GM18867 (cell line): ENCODE data around the gene CD109.
"Not testable (repeated sequence)": the region's sequence is repeated elsewhere in the genome, so short reads cannot be mapped to it uniquely, and the experiment has no call there.

Experiments used
- ATAC-seq: cut with Tn5 transposase; IDR thresholded peaks from one replicate; pipeline ENCODE4 v1.9.1; 2021; ENCODE audit warnings: mild to moderate bottlenecking, moderate library complexity; ENCODE audit not compliant: unreplicated experiment

Gene CD109

GRCh38 chr6:73724389-73724788, 28.4 kb downstream of the CD109 start:
- no peak for ATAC-seq

- not testable (repeated sequence) for ATAC-seq
Measured at GRCh38 chr6:73725192-73725591, 29.2 kb downstream of the CD109 start.

GRCh38 chr6:73727114-73727513, 31.1 kb downstream of the CD109 start:
- ATAC-seq = no peak

GRCh38 chr6:73728548-73729205, 32.7 kb downstream of the CD109 start:
- peak; percentile 69 for ATAC-seq

- ATAC-seq = no peak
Measured at GRCh38 chr6:73731285-73731684, 35.3 kb downstream of the CD109 start.

GRCh38 chr6:73732845-73733675, 37.1 kb downstream of the CD109 start:
- peak; percentile 87 for ATAC-seq

GRCh38 chr6:73733791-73734190, 37.8 kb downstream of the CD109 start:
- no peak for ATAC-seq

GRCh38 chr6:73734832-73735453, 38.9 kb downstream of the CD109 start:
- ATAC-seq = no peak

- no peak for ATAC-seq
Measured at GRCh38 chr6:73738367-73739028, 42.5 kb downstream of the CD109 start.

- ATAC-seq = peak; percentile 89
Measured at GRCh38 chr6:73739096-73739495, 43.1 kb downstream of the CD109 start.

GRCh38 chr6:73742433-73742832, 46.4 kb downstream of the CD109 start:
- no peak for ATAC-seq

- no peak for ATAC-seq
Measured at GRCh38 chr6:73743081-73743480, 47.1 kb downstream of the CD109 start.

GRCh38 chr6:73743556-73743955, 47.6 kb downstream of the CD109 start:
- no peak for ATAC-seq

- ATAC-seq = no peak
Measured at GRCh38 chr6:73746787-73747186, 50.8 kb downstream of the CD109 start.

GRCh38 chr6:73747289-73747688, 51.3 kb downstream of the CD109 start:
- peak; percentile 100 for ATAC-seq

- no peak for ATAC-seq
Measured at GRCh38 chr6:73752943-73753342, 56.9 kb downstream of the CD109 start.

GRCh38 chr6:73766040-73766439, 70.0 kb downstream of the CD109 start:
- peak; percentile 74 for ATAC-seq

- ATAC-seq = no peak
Measured at GRCh38 chr6:73768558-73768957, 72.6 kb downstream of the CD109 start.

- ATAC-seq = no peak
Measured at GRCh38 chr6:73769976-73770375, 74.0 kb downstream of the CD109 start.

- ATAC-seq = no peak
Measured at GRCh38 chr6:73774311-73774774, 78.3 kb downstream of the CD109 start.

- ATAC-seq = no peak
Measured at GRCh38 chr6:73779943-73780342, 83.9 kb downstream of the CD109 start.
